NK-92 treated with Interleukin-12 subunit alpha and Interleukin-12 subunit beta, amount 100 ng/mL, for 24 hours (cell line): ENCODE data around the gene GJD2.

Experiments used
- DNase-seq: peaks from one replicate; lab custom pipeline; 2025; lab: John Stamatoyannopoulos, UW

Gene GJD2

GRCh38 chr15:34724481-34724880, 30.3 kb downstream of the GJD2 start:
- DNase-seq: no peak

- DNase-seq: no peak
These were observed 32.4 kb downstream of the GJD2 start for GRCh38 chr15:34722439-34722836.

- DNase-seq: no peak
These were observed 32.9 kb downstream of the GJD2 start for GRCh38 chr15:34721802-34722438.

GRCh38 chr15:34721157-34721801, 33.5 kb downstream of the GJD2 start:
- no peak for DNase-seq

- DNase-seq: no peak
These were observed 35.1 kb downstream of the GJD2 start for GRCh38 chr15:34719695-34720094.

- DNase-seq: no peak
These were observed 35.8 kb downstream of the GJD2 start for GRCh38 chr15:34718681-34719665.

- no peak for DNase-seq
These were observed 37.1 kb downstream of the GJD2 start for GRCh38 chr15:34717729-34718128.

- DNase-seq: no peak
These were observed 38.7 kb downstream of the GJD2 start for GRCh38 chr15:34716111-34716510.

- no peak for DNase-seq
These were observed 40.2 kb downstream of the GJD2 start for GRCh38 chr15:34714476-34715121.

- no peak for DNase-seq
These were observed 41.2 kb downstream of the GJD2 start for GRCh38 chr15:34713635-34714034.

GRCh38 chr15:34709866-34710265, 44.9 kb downstream of the GJD2 start:
- DNase-seq: no peak

- DNase-seq: no peak
These were observed 46.4 kb downstream of the GJD2 start for GRCh38 chr15:34708422-34708821.

- DNase-seq: no peak
These were observed 53.3 kb downstream of the GJD2 start for GRCh38 chr15:34701536-34701935.
